IPS-20b (cell line): ENCODE measurements around the gene CDON.
"Not testable (repeated sequence)": the region's sequence is repeated elsewhere in the genome, so short reads cannot be mapped to it uniquely, and the experiment has no call there.

ENCODE experiments used
- H3K27ac ChIP-seq: one replicate; pipeline ENCODE4 v1.5.1; 2013; ENCODE audit warnings: low read length
- H3K27me3 ChIP-seq: 2 replicates; pipeline ENCODE4 v1.6.1; 2013; ENCODE audit warnings: mild to moderate bottlenecking, low read length, inconsistent platforms; ENCODE audit not compliant: insufficient read depth
- H3K36me3 ChIP-seq: 2 replicates; pipeline ENCODE4 v1.6.1; 2013; ENCODE audit warnings: low read depth, mild to moderate bottlenecking, inconsistent platforms, low read length, moderate library complexity; ENCODE audit not compliant: insufficient read depth
- H3K4me1 ChIP-seq: 2 replicates; pipeline ENCODE4 v1.6.1; 2013; ENCODE audit warnings: mild to moderate bottlenecking, control low read depth, inconsistent platforms, low read length, moderate library complexity; ENCODE audit not compliant: insufficient read depth
- H3K4me3 ChIP-seq: 2 replicates; pipeline ENCODE4 v1.5.1; 2013; ENCODE audit warnings: mild to moderate bottlenecking, low read length, inconsistent platforms
- H3K9ac ChIP-seq: 2 replicates; pipeline ENCODE4 v1.6.1; 2013; ENCODE audit warnings: low read depth, mild to moderate bottlenecking, inconsistent platforms, low read length, moderate library complexity
- H3K9me3 ChIP-seq: 2 replicates; pipeline ENCODE4 v1.6.1; 2013; ENCODE audit warnings: mild to moderate bottlenecking, low read depth, low read length, inconsistent platforms; ENCODE audit not compliant: insufficient read depth

CDON gene

DNA sequence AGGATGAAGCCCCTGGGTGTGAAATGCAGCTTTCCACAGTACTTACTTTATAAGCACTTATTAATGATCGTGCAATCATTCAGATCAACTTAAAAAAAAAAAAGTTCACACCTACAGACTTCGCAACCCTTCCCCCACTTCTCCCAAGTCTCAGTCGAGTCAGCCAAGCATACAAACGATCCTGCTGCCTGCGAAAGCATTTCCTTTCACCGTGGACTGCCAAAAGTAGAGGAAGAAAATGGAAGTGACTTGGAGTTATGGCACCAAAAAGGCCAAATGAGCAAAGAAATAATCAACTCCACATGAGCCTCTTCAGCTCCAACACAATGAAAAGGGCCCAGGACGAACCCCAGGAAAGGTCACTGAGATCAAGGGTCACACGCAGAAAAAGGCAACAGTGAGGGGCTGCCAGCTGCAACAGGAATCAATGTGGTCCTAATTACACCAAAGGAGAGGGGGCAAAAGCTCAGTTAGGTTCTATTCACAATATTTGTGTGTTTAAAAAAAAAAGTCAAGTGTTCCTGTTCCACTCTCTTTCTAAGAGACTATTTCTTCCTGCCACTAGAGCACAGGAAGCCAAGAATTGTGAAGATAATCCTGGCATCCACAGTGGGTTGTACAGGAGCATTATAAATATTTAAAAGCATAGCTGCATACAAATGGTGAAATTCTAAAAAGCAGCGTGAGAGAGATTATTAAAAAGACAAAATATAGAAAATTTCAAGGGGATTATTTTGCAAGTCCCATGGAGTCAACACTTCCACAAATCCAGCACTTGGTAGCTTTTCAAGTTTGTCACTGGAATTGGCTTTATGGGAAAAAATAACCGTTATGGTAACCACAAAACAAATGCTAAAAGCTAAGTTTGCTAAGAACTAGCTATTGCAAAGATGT lies 28.4 kb downstream of the CDON start:
- Histone ChIP-seq H3K4me3 (no peak overlapping the region), H3K36me3 (no peaks in the 10 kb centered on the region), H3K27ac (no peak overlapping the region), H3K27me3 (no peaks in the 10 kb centered on the region), H3K4me1 (peaks cover 15% of the 10 kb centered on the region), H3K9me3 (no peaks in the 10 kb centered on the region), H3K9ac (peak overlapping the region; percentile 27; the same call in 1 of the 2 replicates)

DNA sequence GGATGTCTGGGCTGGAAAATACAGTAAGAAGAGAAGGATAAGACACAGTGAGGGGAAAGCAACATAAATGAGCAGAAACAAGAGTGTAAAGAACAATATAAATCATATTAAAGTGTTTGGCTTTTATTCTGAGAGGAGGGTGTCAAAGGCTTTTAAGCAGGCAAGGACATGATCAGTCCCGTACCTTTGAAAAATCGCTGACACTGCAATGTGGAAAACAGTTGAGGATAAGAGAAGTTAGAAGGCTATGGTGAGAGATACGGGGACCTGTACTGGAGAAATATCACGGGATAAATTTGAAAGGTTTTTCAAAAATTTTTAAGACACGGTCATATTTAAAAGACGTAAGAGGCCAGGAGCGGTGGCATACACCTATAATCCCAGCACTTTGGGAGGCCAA lies 30.3 kb downstream of the CDON start:
- Histone ChIP-seq H3K9me3 (no peaks in the 10 kb centered on the region), H3K4me1 (peaks cover 15% of the 10 kb centered on the region), H3K36me3 (no peaks in the 10 kb centered on the region), H3K4me3 (no peak overlapping the region), H3K27me3 (no peaks in the 10 kb centered on the region), H3K27ac (no peak overlapping the region), H3K9ac (no peak overlapping the region)

DNA sequence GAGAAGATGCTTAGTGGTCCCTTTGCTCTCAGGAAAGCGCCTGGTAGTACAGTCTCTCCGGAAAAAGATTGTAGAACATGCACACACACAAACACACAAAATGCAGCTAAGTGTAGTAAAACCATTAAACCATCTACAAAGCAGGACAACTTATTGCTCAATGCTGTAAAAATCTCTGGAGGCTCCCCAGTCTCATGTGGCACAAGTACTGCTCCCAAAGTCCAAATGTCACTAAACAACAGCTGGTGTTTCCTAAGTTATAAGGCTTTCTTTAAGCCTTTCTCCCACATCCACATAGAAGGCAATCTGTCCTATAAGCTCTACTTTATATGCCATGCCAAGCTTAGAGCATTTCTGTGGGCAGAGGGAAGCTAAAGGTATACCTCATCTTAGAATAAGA lies 32.9 kb downstream of the CDON start:
- Histone ChIP-seq H3K4me1 (peaks cover 12% of the 10 kb centered on the region), H3K36me3 (no peaks in the 10 kb centered on the region), H3K27ac (no peak overlapping the region), H3K4me3 (no peak overlapping the region), H3K9ac (no peak overlapping the region), H3K9me3 (no peaks in the 10 kb centered on the region), H3K27me3 (no peaks in the 10 kb centered on the region)

DNA sequence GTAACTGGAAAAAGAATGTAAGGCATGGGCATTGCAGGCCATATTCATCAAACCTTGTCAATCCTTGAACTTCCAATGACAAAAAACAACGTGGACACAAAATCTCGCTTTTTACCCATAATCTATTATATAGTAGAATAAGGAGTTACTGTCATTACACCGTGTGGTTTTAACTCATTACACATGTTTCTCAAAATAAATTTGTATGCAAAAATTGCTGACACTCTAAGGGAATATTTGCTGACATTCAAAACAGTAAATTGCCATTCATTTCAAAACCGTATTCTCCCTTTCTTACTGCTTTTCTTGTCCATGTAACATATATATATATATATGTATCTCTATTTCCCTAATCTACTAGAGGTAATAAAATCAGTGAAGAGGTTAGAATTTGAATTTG lies 33.4 kb downstream of the CDON start:
- no peaks in the 10 kb centered on the region for H3K27me3 ChIP-seq
- H3K27ac ChIP-seq = no peak overlapping the region
- peaks cover 6% of the 10 kb centered on the region; the same call in 1 of the 2 replicates for H3K4me1 ChIP-seq
- H3K9me3 ChIP-seq = no peaks in the 10 kb centered on the region
- no peak overlapping the region for H3K4me3 ChIP-seq
- no peak overlapping the region for H3K9ac ChIP-seq
- H3K36me3 ChIP-seq = no peaks in the 10 kb centered on the region

DNA sequence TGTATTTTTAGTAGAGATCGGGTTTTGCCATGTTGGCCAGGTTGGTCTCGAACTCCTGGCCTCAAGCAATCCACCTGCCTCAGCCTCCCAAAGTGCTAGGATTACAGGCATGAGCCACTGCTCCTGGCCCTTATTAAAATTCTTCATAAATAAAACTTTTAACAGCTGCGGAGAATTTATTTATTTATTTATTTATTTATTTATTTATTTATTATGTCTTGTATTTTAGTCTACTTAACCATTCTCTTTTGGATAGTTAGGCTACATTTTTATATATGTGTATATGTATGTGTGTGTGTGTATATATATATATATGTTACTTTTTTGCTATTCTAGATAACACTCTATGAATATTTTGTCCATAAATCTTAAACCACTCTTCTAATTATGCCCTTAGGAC lies 34.1 kb downstream of the CDON start:
- not testable (repeated sequence) for H3K36me3 ChIP-seq, H3K9ac ChIP-seq, H3K4me1 ChIP-seq, H3K27me3 ChIP-seq, H3K4me3 ChIP-seq, H3K27ac ChIP-seq, H3K9me3 ChIP-seq

DNA sequence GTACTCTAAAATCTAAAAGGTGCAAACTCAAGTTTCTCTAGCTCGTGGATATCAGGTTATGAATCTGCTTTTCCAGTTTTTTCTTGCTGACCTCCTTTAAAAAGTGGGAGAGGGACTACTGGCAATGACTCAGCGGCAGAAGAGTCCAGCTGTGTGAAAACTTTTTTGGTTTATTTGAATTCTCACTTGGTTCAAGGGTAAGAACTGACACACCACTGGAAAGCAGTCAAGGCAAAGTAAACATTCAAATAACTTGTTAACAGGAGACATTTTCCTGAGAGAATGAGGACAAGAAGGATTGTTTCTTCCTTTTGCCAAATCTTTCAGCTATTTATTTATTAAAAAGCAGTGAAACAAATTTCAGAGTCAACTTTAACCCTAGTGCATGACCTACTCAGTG lies 36.1 kb downstream of the CDON start:
- no peak overlapping the region for H3K27ac ChIP-seq
- no peak overlapping the region for H3K9ac ChIP-seq
- H3K4me3 ChIP-seq = no peak overlapping the region
- H3K36me3 ChIP-seq = no peaks in the 10 kb centered on the region
- no peaks in the 10 kb centered on the region for H3K27me3 ChIP-seq
- no peaks in the 10 kb centered on the region for H3K4me1 ChIP-seq
- no peaks in the 10 kb centered on the region for H3K9me3 ChIP-seq

DNA sequence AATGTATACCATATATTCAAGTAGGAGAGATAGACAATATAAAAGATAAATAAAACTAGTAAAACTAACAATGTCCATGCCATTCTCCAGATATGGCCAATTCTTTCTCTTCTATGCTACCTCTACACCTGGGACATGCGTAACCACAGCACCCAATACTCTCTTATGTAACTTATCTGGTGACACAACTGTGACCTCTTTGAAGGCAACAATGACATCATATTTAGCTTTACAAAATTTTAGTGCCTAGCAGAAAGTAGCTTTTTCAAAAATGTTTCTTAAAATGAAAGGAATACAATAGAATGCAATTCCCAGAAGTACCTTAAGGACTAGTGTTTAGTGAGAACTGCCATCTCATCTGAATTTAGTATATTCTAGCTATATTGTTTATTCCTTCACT lies 36.8 kb downstream of the CDON start:
- H3K27me3 ChIP-seq = no peaks in the 10 kb centered on the region
- no peak overlapping the region for H3K27ac ChIP-seq
- H3K36me3 ChIP-seq = peaks cover 6% of the 10 kb centered on the region; the same call in 1 of the 2 replicates
- H3K9me3 ChIP-seq = no peaks in the 10 kb centered on the region
- no peak overlapping the region for H3K4me3 ChIP-seq
- no peaks in the 10 kb centered on the region for H3K4me1 ChIP-seq
- no peak overlapping the region for H3K9ac ChIP-seq

DNA sequence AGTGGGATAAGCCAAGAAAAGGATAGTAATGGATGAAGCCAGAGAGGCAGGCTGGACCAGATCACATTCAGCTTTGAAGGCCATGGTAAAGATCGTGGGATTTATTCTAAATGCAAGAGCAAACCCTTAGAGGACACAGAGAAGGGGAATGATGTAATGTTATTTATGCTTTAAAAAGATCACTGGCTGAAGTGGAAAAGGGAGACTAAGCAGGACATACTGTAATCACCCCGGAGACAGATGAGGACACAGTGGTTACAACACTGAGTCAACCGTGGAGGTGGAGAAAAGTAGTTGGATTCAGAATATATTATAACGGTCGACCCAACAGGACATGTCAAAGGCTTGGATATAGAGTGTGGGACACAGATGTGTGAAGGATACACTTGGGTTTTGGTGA lies 38.5 kb downstream of the CDON start:
- Histone ChIP-seq H3K27me3 (no peaks in the 10 kb centered on the region), H3K36me3 (peaks cover 12% of the 10 kb centered on the region), H3K9me3 (no peaks in the 10 kb centered on the region), H3K4me3 (no peak overlapping the region), H3K4me1 (no peaks in the 10 kb centered on the region), H3K9ac (no peak overlapping the region), H3K27ac (no peak overlapping the region)

DNA sequence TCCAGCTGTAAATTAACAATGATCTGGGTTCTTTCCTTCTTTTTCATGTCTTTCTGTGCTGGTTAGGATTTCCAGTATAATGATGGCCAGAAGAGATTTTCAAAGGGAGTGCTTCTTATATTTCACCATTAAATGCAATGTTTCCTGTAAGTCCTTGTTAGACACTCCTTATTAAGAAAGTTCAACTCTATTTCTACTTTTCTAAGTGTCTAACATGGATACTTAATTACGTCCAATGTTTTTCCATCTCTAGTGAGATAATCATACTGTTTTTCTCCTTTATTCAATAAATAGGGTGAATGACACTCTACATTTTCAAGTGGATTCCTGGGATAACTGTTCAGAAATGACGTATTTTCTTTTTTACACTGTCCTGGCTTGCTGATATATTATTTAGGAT lies 49.8 kb downstream of the CDON start:
- Histone ChIP-seq H3K36me3 (peaks cover 55% of the 10 kb centered on the region), H3K4me1 (peaks cover 4% of the 10 kb centered on the region; the same call in 1 of the 2 replicates), H3K4me3 (no peak overlapping the region), H3K9me3 (no peaks in the 10 kb centered on the region), H3K9ac (no peak overlapping the region), H3K27ac (no peak overlapping the region), H3K27me3 (no peaks in the 10 kb centered on the region)

DNA sequence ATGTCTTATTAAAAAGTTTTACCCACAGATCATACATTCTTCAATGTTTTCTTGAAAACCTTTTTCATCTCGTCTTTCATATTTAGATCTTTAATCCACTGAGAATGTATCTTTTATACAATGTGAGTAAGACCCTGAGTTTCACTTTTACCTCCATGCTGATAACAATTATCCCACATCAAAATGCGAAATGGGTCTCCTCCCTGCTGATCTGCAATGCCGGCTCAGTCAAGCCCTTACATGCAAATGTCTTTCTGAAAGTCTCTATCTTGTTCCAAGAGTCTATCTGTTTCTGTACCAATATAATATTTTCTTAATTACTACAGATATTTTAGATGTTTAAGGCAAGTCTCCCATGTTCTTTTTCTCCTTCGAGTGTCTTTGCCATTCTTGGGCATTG lies 50.9 kb downstream of the CDON start:
- H3K9me3 ChIP-seq = no peaks in the 10 kb centered on the region
- H3K4me1 ChIP-seq = peaks cover 4% of the 10 kb centered on the region; the same call in 1 of the 2 replicates
- peaks cover 54% of the 10 kb centered on the region for H3K36me3 ChIP-seq
- no peak overlapping the region for H3K4me3 ChIP-seq
- H3K27ac ChIP-seq = no peak overlapping the region
- H3K9ac ChIP-seq = no peak overlapping the region
- H3K27me3 ChIP-seq = no peaks in the 10 kb centered on the region

DNA sequence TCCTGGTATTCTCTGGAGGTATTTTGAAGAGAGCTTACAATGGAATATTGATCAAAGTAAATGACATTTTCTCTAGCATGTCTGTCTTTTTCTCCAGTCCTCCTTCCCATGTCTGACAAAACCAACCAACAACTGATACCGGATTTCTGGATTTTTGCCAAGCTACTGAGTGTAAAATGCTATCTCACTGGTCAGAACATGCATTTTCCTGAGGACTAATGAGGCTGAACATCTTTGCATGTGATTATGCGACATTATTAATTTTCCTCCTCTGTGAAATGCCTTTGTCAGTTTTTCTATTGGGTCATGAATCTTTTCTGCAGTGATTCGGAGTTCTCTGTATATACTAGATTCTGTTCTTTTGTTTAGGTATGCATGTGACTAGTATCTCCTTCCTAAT lies 51.4 kb downstream of the CDON start:
- Histone ChIP-seq H3K4me3 (no peak overlapping the region), H3K36me3 (peaks cover 52% of the 10 kb centered on the region), H3K9ac (no peak overlapping the region), H3K27ac (no peak overlapping the region), H3K27me3 (no peaks in the 10 kb centered on the region), H3K4me1 (peaks cover 4% of the 10 kb centered on the region; the same call in 1 of the 2 replicates), H3K9me3 (no peaks in the 10 kb centered on the region)

DNA sequence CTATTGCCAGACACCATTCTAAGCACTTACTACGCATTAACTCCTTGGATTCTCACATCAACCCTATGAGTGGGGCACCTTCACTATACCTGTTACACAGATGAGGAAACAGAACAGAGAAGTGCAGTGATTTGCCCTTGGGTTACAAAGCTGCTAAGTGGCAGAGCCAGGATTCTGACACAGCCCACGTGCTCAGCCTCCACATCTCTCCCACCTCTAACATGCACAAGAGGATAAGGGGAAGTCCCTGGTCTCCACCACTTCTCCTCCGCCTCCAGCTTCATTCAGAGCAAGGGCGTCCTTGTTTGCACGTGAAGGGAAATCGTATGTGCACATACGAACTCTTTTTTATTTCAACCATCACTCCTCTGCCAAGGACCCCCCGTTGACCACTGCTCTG lies 53.7 kb downstream of the CDON start:
- Histone ChIP-seq H3K36me3 (peaks cover 47% of the 10 kb centered on the region), H3K4me1 (peaks cover 4% of the 10 kb centered on the region; the same call in 1 of the 2 replicates), H3K9ac (no peak overlapping the region), H3K9me3 (no peaks in the 10 kb centered on the region), H3K4me3 (no peak overlapping the region), H3K27me3 (no peaks in the 10 kb centered on the region), H3K27ac (no peak overlapping the region)
